T-helper 2 cell treated with Interferon-gamma antibody and Interleukin-4, amounts not matched to agents 100 ng/mL and 5 ng/mL, for 36 hours (primary cell): ENCODE measurements around the gene GORAB. TPM values are rescaled to one million over a fixed set of nuclear protein-coding genes. Genes with fewer than 3 reads are reported as not detected.

Experiments used
- intact Hi-C: fragments of 100-400 bp; cut with micrococcal nuclease; formaldehyde crosslinking; loops from one replicate; pipeline ENCODE4 v1.15.1; 2023
- total RNA-seq: library from RNA; stranded (reverse); gene quantifications from 2 replicates; pipeline ENCODE4 v1.2.3, GENCODE V29; 2022

The GORAB gene
- total RNA-seq, 1 donor from 2014 or later, result 10.3 TPM

DNA sequence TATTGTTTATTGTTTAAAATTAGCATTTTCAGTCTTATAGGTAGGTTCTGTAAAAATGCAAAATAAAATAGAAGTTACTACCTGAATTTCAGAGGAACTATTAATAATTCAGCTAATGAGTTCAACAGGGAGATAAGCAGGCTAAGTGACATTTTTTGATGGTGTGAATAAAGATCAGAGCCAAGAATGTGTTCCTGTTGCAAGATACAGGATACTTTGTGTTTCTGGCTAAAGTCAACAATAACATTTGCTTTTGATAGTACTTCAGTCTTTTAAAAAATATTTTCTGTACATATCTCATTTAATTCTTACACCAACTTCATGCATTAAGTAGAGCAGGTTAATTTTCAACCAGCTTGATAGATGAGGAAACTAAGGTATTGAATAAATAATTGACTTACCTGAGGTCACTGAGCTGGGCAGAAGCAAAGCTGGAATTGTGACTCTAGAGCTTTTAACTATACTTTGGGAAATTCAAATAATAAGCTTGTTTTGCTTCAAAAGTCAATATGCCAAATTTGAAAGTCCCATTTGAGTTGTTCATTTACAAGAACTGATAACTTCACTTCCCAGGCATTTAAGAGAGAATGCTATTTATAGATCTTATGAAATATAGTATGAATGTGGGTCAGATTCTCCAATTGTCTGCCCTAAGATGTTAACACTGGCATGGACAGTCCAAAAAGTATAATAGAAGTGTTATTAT is 6.0 kb downstream of the GORAB start:
- intact Hi-C loops, result no loop called here

DNA sequence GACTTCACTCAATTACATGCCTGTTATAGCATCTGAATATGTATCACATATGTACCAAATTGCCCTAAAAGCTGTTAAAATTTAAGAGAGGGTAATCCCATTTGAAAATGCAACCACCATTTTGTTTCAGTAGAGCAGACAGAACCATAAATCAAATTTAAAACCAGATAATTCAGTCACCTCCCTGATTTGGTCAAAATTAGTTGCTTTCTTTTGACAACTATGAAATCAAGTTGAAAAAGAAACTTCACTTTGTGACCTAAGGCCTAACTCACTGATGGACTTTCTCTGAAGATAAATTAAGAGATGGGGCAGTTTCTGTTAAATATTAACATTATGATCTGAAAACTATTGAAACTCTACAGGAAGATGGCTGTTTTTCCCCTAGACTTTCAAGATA is 6.7 kb downstream of the GORAB start:
- intact Hi-C loops, result no loop called here

DNA sequence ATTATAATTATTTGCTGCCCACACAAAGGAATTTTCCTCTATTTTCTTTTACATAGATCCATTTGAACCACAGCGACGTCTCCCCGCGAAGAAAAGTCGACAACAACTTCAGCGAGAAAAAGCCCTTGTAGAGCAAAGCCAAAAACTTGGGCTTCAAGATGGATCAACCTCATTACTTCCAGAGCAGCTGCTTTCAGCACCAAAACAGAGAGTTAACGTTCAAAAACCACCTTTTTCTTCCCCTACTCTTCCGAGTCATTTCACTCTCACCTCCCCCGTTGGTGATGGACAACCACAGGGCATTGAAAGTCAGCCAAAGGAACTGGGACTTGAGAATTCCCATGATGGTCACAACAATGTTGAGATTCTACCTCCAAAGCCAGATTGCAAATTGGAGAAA is 7.2 kb downstream of the GORAB start:
- intact Hi-C loops, result no loop called here

DNA sequence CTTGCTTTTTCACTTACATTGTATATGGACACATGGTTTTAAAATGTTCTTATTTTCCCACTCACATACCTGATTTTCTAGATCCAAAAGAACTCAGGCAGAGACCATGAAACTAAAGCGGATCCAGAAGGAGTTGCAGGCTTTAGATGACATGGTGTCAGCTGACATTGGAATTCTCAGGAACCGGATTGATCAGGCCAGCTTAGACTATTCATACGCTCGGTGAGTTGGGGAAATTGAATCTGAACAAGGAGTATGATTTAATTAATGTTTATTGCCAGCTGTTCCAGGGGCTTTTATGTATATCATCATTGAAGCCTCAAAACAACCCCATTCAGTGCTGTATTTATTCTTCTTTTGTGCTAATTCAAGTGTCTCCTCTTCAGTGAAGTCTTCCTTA is 12.7 kb downstream of the GORAB start:
- intact Hi-C loops, result no loop called here

DNA sequence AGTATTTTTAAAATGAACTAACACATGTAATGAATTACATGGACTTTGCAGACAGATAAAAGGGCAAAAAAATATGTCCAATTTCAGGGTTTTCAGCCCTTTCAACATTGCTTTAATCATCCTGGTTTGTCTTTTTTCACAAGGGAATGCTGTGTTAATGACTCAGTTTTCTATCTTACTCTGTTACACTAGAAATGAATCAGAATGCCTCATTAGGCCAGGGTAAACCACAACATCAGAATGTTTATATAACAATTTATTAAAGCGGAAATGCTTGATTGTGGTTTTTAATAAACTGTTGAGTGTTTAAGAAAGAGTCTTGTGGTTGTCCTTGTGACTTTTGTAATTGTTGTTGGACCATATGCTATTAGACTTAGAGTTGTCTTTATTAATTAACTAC is 13.5 kb downstream of the GORAB start:
- intact Hi-C loops, result no loop called here

DNA sequence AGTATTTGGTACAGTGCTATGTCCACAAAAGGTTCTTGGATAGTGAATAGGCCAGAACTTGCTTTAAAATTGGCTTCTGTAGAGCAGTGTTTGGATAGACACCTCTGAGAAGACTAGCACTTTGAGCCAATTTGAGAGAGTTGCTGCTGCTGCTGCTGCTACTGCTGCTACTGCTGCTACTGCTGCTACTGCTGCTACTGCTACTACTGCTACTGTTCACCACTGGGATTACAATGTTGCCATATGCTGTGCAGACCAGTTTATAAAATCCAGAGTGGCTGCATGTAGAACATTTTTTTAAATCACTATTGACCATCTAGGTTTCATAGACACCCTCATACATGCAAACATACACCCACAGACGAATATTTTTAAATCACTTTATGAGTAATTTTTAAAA is 15.3 kb downstream of the GORAB start:
- intact Hi-C loops, result no loop called here

DNA sequence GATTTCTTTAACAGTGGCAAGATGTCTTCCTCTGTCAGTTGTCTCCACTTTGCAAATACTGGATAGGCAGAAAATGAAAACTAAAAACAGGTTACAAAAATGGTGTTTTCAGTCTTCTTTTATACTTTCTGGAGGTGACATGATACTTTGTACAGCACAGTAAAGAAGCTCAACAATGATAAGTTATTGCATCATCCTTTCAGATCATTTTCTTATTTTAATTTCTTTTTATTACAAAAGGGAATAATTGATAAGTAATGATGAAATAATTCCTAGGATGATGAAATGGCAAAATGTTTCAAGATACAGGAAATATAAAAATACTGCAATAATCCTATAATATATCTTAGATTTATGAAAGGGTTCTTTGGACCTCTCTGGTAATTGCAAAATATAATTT is 16.5 kb downstream of the GORAB start:
- intact Hi-C loops, result no loop called here

DNA sequence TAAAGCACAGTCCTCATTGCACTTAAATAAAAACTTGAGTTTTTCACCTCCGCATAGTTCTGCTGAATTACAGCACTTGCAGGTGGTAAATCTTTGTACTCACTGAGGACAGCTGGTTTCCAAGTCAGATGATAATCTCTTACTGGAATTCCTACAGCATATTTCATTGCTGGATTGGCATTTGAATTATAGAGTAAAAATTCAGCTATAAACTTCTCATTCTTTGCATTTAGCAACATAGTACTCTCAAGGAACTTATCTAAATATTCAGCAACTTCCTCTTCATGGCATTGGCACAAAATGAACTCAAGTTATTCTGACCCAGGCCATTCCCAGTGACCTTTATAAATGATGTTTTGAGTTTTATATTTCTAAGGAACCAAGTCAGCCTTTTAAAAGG is 23.4 kb downstream of the GORAB start:
- intact Hi-C loops, result no loop called here

DNA sequence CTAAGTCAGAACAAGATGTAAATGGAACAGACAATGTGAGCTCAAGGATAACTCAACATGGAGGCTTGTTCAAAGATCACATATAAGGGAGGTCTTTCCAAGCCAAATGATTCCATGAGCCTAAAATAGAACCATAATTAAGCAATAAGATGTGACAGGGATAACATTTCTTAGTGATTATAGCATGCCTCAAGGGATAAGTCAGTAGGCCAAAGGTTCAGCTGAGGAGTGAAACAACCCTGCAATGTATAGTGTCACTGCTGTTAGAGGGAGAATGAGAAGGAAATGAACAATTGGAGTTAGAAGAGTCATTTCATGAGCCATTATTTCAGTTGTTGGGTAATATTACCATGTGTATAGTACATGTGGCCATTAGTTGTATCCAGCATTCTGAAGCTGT is 25.0 kb downstream of the GORAB start:
- intact Hi-C loops, result no loop called here

DNA sequence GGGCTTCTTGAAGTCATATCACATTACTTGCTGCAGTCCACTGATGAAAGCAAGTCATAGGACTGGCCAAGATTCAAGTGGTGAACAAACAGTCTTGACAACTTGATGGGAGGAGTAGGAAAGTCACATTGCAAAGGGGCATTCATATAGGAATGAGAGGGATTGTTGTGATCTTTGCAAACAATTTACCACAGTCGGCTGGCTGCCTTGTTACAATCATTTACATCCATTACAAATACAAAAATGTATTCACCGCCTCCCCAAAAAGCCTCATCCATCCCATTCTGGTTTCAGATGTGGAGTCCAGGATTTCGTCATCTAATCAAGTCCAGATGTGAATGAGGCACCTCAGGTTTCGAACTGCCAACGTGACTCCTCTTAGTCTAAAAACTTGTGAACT is 26.8 kb downstream of the GORAB start:
- intact Hi-C loops, result no loop called here

DNA sequence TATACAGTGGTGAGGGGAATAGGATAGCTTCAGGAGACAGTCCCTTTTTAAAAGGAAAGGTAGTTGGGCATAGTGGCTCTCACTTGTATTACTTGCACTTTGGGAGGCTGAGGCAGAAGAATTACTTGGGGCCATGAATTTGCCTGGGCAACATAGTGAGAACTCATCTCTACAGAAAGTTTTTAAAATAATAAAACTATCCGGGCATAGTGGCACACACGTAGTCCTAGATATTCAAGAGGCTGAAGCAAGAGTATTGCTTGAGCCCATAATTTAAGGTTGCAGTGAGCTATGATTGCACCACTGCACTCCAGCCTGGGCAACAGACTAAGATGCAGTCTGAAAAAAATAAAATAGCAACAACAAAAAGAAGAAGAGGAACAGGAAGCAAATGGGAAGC is 27.2 kb downstream of the GORAB start:
- intact Hi-C loops, result no loop called here

DNA sequence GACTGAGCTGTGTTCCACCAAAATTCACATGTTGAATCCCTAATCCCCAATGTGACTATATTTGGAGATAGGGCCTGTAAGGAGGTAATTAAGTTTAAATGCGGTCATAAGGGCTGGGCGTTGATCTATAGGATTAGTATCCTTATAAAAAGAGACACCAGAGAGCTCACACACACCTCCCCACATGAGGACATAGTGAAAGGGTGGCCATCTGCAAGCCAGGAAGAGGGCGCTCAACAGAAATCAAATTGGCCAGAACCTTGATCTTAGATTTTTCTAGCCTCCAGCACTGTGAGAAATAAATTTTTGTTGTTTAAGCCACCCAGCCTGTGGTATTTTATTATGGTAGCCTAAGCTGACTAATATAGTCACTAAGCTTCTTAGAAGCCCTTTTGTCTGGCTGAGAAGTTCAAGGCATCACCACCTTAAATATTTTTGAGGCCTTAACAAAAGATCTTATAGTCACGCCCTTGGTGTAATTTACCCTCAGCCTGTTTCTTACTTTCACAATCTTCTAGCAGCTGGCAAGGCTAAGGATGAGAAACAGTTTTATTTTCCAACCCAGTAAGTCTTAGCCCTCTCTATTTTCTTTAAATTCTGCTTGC is 28.8 kb downstream of the GORAB start:
- intact Hi-C loops, result no loop called here

DNA sequence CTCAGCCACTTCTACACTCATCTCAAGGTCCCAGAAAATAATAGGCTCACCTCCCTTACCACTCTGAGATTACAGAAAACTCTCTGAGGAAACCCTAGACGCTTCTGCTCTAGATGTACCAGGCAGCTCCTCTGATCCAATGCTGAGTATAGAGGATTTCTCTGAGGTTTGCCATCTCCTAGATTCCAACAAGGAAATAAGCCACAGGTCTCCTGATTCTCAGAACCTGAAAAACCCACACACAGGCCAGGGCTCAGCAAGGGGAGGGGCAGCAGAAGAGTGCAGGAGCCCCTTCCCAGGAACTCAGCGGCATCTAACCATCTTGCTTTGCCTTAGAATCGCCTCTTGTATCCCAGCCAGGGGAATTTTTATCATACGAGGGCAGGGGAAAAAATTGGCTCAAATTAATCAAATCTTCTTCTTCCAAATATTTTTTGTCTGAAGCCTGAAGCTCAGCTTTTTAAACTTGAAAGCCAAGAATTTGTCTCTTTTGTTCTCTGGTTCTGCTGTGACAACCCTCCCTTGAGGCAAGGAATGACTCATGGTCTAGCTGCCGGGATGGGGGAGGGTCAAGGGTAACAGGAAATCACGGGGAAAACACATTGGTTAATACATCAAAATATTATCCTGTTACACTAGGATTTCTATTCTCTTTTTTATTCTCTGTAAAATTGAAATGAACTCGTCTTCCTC is 30.8 kb downstream of the GORAB start:
- intact Hi-C loops, result no loop called here

DNA sequence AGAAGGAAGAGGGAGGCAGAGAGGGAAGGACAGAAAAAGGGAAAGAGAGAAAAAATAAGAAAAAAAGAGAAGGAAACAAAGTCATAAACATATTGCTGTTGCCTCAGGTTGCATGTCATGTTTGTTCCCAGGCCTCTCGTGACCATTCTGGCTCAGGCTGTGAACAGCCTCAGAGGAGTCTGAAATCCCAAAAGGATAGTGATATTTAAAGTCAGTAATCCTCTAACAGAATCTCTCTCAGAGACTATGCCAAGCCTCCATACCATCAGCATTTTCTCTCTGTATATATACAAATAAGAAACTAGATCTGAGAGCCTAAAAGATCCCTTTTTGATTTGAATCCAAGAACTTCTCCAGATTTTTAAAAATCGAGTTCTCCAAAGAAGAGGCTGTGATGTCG is 35.2 kb downstream of the GORAB start:
- intact Hi-C loops, result no loop called here

DNA sequence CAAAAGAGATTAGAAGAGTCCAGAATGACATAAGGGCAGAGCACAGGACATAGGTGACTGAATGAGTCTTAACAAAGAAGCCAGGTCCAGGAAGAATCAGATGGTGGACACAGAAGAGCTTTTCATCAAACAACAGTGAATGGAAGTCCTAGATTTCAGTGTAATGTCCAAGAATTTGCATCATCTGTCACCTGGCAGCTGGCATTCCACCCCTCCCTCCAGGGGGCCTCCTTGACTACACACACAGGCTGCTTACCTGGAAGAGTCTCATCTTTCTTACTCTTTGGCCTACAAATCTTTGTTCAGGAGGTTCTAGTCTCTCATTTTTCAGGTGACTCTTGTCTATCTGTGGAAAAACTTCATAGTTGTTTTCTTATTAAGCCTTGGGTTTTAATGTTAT is 36.2 kb downstream of the GORAB start:
- intact Hi-C loops, result no loop called here

DNA sequence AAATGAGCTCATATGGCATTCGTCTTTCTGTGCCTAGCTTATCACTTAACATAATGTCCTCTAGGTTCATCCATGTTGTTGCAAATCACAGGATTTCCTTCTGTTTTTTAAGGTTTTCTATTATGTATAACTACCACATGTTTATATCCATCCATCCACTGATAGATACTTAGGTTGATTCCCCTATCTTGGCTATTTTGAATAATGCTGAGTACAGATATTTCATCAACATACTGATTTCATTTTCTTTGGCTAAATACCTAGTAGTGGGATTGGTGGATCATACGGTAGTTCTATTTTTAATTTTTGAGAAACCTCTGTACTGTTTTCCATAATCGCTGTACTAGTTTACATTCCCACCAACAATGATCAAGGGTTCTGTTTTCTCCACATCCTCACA is 45.0 kb downstream of the GORAB start:
- intact Hi-C loops, result no loop called here

DNA sequence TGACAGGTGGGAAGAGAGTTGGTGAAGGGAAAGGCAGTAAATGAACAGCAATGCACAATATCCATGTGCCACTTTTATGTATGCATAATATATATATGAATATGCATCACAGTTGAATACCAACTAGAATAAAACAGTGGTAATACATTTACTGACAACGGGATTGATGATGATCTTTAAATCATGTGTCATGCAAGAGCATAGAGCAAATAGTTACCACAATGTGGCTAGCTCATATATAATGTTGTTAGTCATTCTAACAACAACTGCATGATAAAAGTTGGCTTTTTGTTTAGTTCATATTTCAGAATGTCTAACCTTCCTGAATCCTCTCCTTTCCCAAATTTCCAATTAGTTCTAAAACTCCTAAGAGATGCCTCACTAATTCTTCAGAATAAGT is 46.4 kb downstream of the GORAB start:
- intact Hi-C loops, result no loop called here

DNA sequence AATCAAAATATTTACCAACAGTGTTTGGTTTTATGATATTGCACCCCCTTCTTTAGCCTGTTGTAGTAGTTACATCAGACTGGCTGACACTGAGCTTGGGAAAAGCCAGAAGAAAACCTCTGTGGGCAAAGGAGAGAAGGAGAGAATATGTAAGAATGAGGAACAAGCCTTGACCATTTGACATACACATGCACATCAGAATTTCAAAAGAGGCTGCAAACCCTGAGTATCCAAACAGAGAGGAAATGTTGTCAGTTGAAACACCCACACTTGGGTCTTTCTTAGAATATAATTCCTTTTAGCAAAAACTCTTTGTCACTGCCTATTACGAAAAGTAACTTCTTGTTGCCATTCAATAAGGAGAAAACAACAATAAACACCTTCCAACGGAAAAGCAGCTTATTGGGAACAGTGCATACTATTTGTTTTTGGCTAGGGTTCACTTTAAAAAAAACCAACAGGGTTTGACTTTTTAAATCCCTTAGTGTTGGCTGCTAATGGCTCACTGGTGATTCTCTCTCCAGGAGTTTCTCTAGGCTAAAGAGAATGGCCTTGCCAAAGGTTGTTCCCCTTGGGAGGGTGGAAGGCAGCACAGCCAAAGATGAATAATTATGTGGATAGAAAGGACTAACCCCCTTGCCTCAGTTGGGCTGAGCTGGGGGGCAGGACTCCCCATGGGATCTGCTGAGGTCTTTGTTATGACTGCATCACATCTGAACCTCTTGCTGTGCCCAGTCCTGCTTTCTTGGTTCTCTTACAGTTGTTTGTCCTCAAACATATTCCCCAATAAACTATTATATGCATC is 48.9 kb downstream of the GORAB start:
- intact Hi-C loops, result no loop called here

DNA sequence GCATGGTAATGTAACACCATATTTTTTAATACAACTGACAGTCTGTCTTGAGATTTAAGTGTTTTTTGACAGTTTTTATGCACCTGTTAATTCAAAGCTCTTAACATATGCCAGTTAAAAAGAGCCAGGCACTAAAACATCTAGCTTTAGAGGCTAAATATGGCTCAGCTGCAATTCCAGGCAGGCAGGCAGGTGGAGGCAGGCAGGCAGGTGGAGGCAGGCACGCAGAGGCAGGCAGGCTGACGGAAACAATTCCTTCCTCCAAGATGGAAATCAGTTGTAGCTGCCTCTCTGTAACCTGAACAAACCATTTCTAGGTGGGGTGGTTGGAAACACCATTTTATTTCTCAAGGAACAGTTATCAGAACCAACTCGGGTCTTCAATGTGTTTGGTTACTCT is 51.2 kb downstream of the GORAB start:
- intact Hi-C loops, result no loop called here

DNA sequence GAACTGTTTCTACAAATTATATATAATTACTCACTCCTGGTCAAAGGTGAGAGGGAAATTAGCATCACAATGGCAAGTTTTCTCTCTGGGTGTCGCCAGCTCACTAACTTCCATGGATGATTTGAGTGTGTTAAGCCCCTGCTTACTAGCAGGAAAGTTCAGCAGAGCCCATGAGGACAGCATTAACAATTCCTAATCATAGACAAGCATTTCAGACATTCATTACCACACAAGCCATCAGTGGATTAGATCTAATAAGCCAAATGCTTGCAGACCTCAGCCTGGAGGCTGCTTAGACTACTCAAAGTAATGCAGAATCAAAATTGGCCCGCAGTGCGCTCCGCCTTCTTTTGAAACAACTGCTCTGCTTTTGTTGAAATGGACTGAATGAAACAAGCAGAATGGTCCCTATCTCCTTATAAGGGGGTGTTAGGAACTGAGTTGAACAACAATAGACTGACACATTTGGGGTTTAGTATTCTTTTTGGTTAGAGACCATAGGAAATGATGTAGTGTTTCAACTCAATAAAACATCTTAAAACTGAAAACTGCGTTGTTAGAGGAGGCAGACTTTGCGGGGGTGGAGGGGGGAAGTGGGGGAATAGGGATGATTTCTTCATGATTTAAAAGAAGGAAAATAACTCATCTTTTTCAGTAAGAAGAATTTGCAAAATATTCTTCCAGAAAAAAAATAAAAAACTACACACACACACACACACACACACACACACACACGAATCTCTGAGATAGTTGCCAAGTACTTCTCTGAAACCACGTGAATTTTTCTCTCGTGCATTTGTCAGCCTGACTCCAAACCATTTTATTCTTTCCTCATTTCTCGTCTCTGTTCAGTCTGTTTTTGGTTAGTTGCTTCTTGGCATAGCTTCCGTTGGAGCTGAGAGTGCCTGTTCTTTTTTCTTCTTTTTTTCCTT is 54.6 kb downstream of the GORAB start:
- intact Hi-C loops, result no loop called here

DNA sequence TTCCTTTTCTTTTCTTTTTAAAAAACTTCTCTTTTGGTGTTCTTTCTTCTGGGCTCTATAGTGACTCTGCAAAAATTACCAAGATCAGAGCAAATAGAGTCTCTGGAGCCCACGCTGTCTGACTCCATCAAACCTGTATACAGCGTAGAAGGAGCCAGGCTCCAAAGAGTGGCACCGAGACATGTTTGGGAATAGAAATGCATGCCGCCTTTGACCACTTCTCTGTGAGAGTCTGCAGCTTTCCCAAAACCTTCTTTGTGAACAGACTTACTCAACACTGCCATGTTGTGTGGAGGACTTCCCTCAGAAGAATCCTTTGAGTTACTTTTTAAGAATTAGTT is 55.3 kb downstream of the GORAB start:
- intact Hi-C loops, result no loop called here
